22Rv1 (cell line): ENCODE results near the gene KNCN.

Source experiments
- ZFX ChIP-seq: fragments of 450-650 bp; IDR thresholded peaks from 2 replicates; pipeline ENCODE4 v1.6.1; 2017; ENCODE audit warnings: antibody characterized with exemption, borderline replicate concordance
- TF ChIP-seq, protein P1 (sequence below): fragments of 450-650 bp; IDR thresholded peaks from 2 replicates; pipeline ENCODE4 v1.5.1; 2017; ENCODE audit warnings: mild to moderate bottlenecking

DNA sequence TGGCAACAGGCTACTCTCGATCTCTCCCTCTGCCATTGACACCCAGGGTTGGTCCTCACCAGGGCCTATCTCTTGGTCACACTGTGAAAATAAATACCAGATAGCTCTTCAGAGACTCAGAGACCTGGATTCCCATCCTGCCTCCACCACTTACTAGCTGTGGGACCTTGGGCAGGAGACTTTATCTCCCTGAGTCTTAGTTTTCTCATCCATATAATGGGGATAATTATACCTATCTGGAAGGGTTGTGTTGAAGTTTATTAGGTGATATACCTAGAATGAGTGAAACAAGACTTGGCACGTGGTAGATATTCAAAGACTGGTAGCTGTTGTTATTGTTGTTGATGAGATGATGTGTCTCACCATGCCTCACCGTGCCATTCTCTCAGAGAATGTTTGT is 54.4 kb downstream of the KNCN start:
- TF ChIP-seq, protein P1, sequence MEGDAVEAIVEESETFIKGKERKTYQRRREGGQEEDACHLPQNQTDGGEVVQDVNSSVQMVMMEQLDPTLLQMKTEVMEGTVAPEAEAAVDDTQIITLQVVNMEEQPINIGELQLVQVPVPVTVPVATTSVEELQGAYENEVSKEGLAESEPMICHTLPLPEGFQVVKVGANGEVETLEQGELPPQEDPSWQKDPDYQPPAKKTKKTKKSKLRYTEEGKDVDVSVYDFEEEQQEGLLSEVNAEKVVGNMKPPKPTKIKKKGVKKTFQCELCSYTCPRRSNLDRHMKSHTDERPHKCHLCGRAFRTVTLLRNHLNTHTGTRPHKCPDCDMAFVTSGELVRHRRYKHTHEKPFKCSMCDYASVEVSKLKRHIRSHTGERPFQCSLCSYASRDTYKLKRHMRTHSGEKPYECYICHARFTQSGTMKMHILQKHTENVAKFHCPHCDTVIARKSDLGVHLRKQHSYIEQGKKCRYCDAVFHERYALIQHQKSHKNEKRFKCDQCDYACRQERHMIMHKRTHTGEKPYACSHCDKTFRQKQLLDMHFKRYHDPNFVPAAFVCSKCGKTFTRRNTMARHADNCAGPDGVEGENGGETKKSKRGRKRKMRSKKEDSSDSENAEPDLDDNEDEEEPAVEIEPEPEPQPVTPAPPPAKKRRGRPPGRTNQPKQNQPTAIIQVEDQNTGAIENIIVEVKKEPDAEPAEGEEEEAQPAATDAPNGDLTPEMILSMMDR, result no peak
- TF ChIP-seq ZFX, result no peak
